ENCODE results near the gene PRKCH. TPM values are rescaled to one million over a fixed set of nuclear protein-coding genes. Genes with fewer than 3 reads are reported as not detected.

PRKCH gene
- total RNA-seq, 2 experiments from 2014 or later, result 193 to 194 TPM

DNA sequence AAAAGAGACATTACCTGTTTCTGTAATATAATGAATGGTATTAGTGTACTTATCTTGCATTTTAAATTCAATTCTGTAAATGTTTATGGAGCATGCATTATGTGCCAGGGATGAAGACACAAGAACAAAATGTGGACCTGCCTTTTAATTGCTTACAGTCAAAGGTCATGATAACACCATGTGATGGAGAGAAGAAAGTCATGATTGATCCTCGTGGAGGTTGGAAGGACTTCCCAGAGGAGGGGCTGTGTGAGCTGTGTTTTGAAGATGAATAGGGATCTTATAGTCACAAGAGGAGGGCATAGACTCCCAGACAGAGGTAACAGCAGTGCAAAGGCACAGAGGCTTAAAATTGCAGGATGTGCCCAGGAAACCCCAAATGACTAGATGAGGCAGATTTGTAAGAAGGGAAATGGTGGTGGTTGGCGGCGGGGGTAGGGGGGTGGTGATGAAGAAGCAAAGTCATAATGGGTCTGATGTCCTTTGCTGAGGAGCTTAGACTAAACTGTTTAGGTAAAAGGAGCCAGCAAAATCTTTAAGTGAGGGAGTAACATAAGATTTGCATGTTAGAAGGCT is 151.5 kb downstream of the PRKCH start:
- ChIA-PET CTCF (interaction anchor here (0.7 to 9.1 kb wide), 5 partner anchors 12 to 365 kb away, joined by 3 to 94 read pairs (median 4); no protein-coding TSS in a partner anchor), POLR2A (interaction anchor here (0.8 to 2.2 kb wide), 8 partner anchors 12 to 279 kb away, joined by 3 to 7 read pairs (median 3); no protein-coding TSS in a partner anchor)
- TF ChIP-seq, protein P1, sequence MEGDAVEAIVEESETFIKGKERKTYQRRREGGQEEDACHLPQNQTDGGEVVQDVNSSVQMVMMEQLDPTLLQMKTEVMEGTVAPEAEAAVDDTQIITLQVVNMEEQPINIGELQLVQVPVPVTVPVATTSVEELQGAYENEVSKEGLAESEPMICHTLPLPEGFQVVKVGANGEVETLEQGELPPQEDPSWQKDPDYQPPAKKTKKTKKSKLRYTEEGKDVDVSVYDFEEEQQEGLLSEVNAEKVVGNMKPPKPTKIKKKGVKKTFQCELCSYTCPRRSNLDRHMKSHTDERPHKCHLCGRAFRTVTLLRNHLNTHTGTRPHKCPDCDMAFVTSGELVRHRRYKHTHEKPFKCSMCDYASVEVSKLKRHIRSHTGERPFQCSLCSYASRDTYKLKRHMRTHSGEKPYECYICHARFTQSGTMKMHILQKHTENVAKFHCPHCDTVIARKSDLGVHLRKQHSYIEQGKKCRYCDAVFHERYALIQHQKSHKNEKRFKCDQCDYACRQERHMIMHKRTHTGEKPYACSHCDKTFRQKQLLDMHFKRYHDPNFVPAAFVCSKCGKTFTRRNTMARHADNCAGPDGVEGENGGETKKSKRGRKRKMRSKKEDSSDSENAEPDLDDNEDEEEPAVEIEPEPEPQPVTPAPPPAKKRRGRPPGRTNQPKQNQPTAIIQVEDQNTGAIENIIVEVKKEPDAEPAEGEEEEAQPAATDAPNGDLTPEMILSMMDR (IDR thresholded peaks at IDR 0.05), result no peak
- peaks cover 64% of the 10 kb centered on the region for H3K36me3 Mint-ChIP-seq (ENCODE audit: low read depth)
- H3K27ac Mint-ChIP-seq, result peak overlapping the region; percentile 92
- ATAC-seq (peak; percentile 45), DNase-seq (peak; percentile 94)
- H3K4me1 Mint-ChIP-seq (ENCODE audit: low read depth), result peaks cover 90% of the 10 kb centered on the region
- H3K9me3 Mint-ChIP-seq, result no peaks in the 10 kb centered on the region
- intact Hi-C loops (cut with micrococcal nuclease), result loop anchor here (2.0 to 10.0 kb wide), 4 partner anchors 99 to 222 kb away; partner anchors contain the start of gene HIF1A
- H3K27me3 Mint-ChIP-seq, result no peaks in the 10 kb centered on the region
- peak overlapping the region; percentile 78 for H3K4me3 Mint-ChIP-seq

DNA sequence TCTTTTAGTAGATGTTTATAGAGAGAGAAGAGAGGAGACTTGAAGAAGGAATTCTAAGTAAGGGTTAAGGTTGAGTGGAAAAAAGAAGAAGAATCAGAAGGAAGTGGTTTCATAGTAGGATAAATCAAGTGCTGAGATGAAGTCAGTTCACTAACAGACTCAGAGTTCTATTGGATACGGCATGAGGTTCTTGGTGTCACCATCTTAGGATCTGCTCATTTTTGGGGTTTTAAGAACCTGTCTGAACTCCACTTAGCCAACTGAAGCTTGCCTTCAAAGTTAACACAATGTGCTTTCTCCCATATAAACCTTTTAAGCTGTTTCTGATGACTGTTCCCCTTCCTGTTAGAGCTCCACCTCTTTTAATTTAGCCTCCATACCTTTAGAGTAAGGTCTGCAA is 152.6 kb downstream of the PRKCH start:
- H3K4me3 Mint-ChIP-seq, result peak overlapping the region; percentile 4
- intact Hi-C loops (cut with micrococcal nuclease), result loop anchor here (5.0 to 10.0 kb wide), 3 partner anchors 98 to 221 kb away; partner anchors contain the start of gene HIF1A
- peaks cover 91% of the 10 kb centered on the region for H3K4me1 Mint-ChIP-seq (ENCODE audit: low read depth)
- CTCF ChIA-PET, result interaction anchor here (1.0 to 9.1 kb wide), 8 partner anchors 8 to 363 kb away, joined by 3 to 94 read pairs (median 7); no protein-coding TSS in a partner anchor
- no peaks in the 10 kb centered on the region for H3K9me3 Mint-ChIP-seq
- POLR2A ChIA-PET, result interaction anchor here (1.9 to 8.8 kb wide), 2 partner anchors 28 to 95 kb away, joined by 4 to 100 read pairs; no protein-coding TSS in a partner anchor
- DNase-seq (no peak), ATAC-seq (no peak)
- TF ChIP-seq, protein P1 (IDR thresholded peaks at IDR 0.05), result no peak
- no peaks in the 10 kb centered on the region for H3K27me3 Mint-ChIP-seq
- peak overlapping the region; percentile 92 for H3K27ac Mint-ChIP-seq
- peaks cover 69% of the 10 kb centered on the region for H3K36me3 Mint-ChIP-seq (ENCODE audit: low read depth)

DNA sequence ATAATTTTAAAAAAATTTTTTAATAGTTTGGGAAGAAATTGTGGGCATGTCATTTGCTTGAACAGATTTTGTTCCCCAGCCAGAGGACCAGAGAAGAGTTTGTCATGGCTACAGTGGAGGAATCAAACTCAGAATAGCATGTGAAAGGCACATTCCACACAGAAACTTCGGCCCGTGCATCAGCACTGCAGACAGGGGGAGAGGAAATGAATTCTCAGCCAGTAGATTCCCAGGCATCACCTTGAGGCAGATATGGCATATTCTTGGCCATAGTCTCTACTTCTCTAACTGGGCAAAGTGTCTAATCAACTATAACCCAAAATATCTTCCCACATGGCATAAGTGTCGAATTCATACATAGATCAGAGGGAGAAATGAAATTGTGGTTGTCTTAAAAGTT is 153.3 kb downstream of the PRKCH start:
- ChIA-PET CTCF (interaction anchor here (0.7 to 9.1 kb wide), 27 partner anchors 11 to 363 kb away, joined by 3 to 94 read pairs (median 5); no protein-coding TSS in a partner anchor), POLR2A (interaction anchor here (1.9 to 8.8 kb wide), 2 partner anchors 27 to 95 kb away, joined by 4 to 100 read pairs; no protein-coding TSS in a partner anchor)
- DNase-seq (no peak), ATAC-seq (no peak)
- intact Hi-C loops (cut with micrococcal nuclease), result loop anchor here (5.0 to 10.0 kb wide), 3 partner anchors 98 to 220 kb away; partner anchors contain the start of gene HIF1A
- Mint-ChIP-seq H3K9me3 (no peaks in the 10 kb centered on the region), H3K4me3 (no peak overlapping the region), H3K4me1 (ENCODE audit: low read depth) (peaks cover 91% of the 10 kb centered on the region), H3K36me3 (ENCODE audit: low read depth) (peaks cover 68% of the 10 kb centered on the region), H3K27ac (peak overlapping the region; percentile 92), H3K27me3 (no peaks in the 10 kb centered on the region)
- TF ChIP-seq, protein P1 (IDR thresholded peaks at IDR 0.05), result no peak

DNA sequence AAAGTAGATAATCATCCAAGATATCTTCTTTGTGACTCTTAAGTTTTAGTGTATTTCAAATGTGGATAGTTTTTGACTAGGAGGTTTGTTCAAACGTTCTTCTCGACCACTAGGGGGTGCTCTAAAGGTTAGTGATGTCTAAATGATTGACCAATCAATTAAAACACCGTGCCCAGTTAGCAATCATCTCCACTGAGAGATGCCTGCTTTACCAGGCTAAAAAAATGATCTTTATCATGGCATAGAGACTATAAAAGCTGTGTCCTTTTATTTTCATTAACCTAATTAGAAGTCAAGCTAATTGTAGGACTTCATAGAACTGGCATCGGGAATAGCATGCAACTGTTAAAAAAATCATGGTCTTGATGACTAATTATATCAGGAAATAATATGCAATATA is 153.9 kb downstream of the PRKCH start:
- H3K9me3 Mint-ChIP-seq, result no peaks in the 10 kb centered on the region
- no peaks in the 10 kb centered on the region for H3K27me3 Mint-ChIP-seq
- ATAC-seq (no peak), DNase-seq (no peak)
- ChIA-PET POLR2A (interaction anchor here (0.7 to 8.8 kb wide), 11 partner anchors 10 to 289 kb away, joined by 3 to 100 read pairs (median 3); no protein-coding TSS in a partner anchor), CTCF (interaction anchor here (0.6 to 9.1 kb wide), 42 partner anchors 10 to 362 kb away, joined by 3 to 94 read pairs (median 5); partner anchors contain the start of gene TMEM30B)
- H3K36me3 Mint-ChIP-seq (ENCODE audit: low read depth), result peaks cover 62% of the 10 kb centered on the region
- intact Hi-C loops (cut with micrococcal nuclease), result loop anchor here (10.0 kb wide), 1 partner anchor 219 kb away; the partner anchor contains the start of gene HIF1A
- H3K27ac Mint-ChIP-seq, result peak overlapping the region; percentile 92
- H3K4me1 Mint-ChIP-seq (ENCODE audit: low read depth), result peaks cover 91% of the 10 kb centered on the region
- TF ChIP-seq, protein P1 (IDR thresholded peaks at IDR 0.05), result peak; percentile 86
- peak overlapping the region; percentile 47 for H3K4me3 Mint-ChIP-seq

Measured in activated CD8-positive, alpha-beta T cell treated with anti-CD3 and anti-CD28 coated beads for 36 hours (primary cell).